HCT116 (cell line): Measurements from ENCODE around the gene NGRN.

Source experiments
- EGR1 ChIP-seq: IDR thresholded peaks from 2 replicates; pipeline ENCODE4 v1.6.1; 2012; ENCODE audit warnings: low read depth
- EZH2 ChIP-seq: fragments of 200-600 bp; sonication (generic); IDR thresholded peaks from 2 replicates; pipeline ENCODE4 v1.6.1; 2017; ENCODE audit warnings: antibody characterized with exemption, mixed run types
- EZH2phosphoT487 ChIP-seq: fragments of 200-600 bp; IDR thresholded peaks from 2 replicates; pipeline ENCODE4 v1.6.1; 2018; ENCODE audit warnings: antibody characterized with exemption, borderline replicate concordance
- FOSL1 ChIP-seq: IDR thresholded peaks from 2 replicates; pipeline ENCODE4 v1.6.1; 2012; ENCODE audit warnings: low read depth
- POLR2A ChIP-seq: IDR thresholded peaks from 2 replicates; pipeline ENCODE4 v1.7.0; 2011; ENCODE audit warnings: borderline replicate concordance; ENCODE audit not compliant: insufficient read depth, insufficient read length; ENCODE audit errors: extremely low read depth
- POLR2AphosphoS5 ChIP-seq: IDR thresholded peaks from 2 replicates; pipeline ENCODE4 v1.6.1; 2011; ENCODE audit warnings: mild to moderate bottlenecking, low read depth, low read length, moderate library complexity
- RAD21 ChIP-seq: IDR thresholded peaks from 2 replicates; pipeline ENCODE4 v1.6.1; 2012; ENCODE audit warnings: low read depth, mild to moderate bottlenecking
- SIN3A ChIP-seq: IDR thresholded peaks from 2 replicates; pipeline ENCODE4 v1.6.1; 2012; ENCODE audit warnings: low read depth
- SP1 ChIP-seq: IDR thresholded peaks from 2 replicates; pipeline ENCODE4 v1.6.1; 2012; ENCODE audit warnings: low read depth
- ZFX ChIP-seq: fragments of 450-650 bp; IDR thresholded peaks from 2 replicates; pipeline ENCODE4 v1.6.1; 2017
- ZNF274 ChIP-seq: fragments of 200-500 bp; sonication (Bioruptor generic); IDR thresholded peaks from 2 replicates; pipeline ENCODE4 v1.6.1; 2014; ENCODE audit warnings: mild to moderate bottlenecking, low read depth, low read length, inconsistent platforms
- TF ChIP-seq, protein P1 (sequence below), 3 experiments: fragments of 200-600 bp in 1 of 3; sonication (generic) in 1 of 3; IDR thresholded peaks in 2 of 3; conservative IDR thresholded peaks in 1 of 3; 2 replicates each; pipeline ENCODE4 v1.5.1; 2012 to 2017; ENCODE audit warnings: low read depth in 2 of 3, low read length in 2 of 3, antibody characterized with exemption in 1 of 3, borderline replicate concordance in 1 of 3, control low read depth in 1 of 3, mild to moderate bottlenecking in 1 of 3, mixed read lengths in 1 of 3, mixed run types in 1 of 3, moderate library complexity in 1 of 3; ENCODE audit not compliant: insufficient read depth in 1 of 3

DNA sequence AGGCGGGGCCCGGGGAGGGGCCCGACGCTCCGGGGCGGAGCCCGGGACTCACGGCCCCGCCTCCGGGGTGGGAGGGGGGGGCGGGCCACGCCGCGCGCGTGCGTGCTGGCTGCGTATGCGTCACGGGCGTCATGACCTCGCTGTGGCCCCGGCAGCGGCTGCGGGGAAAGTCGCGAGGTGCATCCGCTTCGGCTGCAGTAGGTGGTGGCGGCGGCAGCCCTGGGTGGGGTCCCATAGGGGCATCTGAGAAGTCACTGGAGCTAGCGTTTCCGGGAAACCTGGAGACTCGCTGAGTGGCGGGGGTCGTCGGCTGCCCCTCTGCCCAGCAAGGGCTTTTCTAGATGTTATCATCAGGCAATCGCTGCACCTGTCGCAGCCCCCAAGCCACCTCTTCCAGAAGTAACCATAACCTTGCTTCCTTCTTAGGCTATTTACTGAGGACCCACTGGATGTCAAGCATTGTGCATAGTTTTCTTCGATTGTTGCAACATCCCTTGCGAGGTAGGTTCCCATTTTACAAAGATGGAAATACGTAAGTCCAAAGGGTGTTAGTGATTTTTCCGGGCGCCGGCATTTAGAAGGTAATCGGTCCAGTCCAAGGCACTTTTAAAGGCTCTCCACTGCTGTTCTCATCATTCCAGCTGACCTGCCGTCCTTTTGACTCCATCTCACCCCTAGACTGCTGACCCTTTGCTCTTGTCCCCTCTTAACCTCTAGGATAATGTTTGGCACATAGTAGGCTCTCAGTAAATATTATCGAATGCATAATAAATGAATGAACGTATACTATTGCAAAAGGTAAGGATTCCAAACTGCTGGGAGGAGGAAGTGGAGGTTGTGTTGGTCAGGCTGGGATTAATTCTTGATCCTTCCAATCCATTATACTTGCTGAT lies 31.1 kb upstream of the NGRN start, which contains the start of gene GDPGP1:
- TF ChIP-seq EZH2phosphoT487 (no peak), RAD21 (no peak), ZFX (no peak), SIN3A (no peak), POLR2A (peak; percentile 67), SP1 (no peak), EGR1 (no peak), EZH2 (no peak), POLR2AphosphoS5 (peak; percentile 73), ZNF274 (no peak), FOSL1 (no peak)
- TF ChIP-seq, protein P1, sequence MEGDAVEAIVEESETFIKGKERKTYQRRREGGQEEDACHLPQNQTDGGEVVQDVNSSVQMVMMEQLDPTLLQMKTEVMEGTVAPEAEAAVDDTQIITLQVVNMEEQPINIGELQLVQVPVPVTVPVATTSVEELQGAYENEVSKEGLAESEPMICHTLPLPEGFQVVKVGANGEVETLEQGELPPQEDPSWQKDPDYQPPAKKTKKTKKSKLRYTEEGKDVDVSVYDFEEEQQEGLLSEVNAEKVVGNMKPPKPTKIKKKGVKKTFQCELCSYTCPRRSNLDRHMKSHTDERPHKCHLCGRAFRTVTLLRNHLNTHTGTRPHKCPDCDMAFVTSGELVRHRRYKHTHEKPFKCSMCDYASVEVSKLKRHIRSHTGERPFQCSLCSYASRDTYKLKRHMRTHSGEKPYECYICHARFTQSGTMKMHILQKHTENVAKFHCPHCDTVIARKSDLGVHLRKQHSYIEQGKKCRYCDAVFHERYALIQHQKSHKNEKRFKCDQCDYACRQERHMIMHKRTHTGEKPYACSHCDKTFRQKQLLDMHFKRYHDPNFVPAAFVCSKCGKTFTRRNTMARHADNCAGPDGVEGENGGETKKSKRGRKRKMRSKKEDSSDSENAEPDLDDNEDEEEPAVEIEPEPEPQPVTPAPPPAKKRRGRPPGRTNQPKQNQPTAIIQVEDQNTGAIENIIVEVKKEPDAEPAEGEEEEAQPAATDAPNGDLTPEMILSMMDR (IDR thresholded peaks at IDR 0.05 in 2 of 3, conservative IDR thresholded peaks at IDR 0.05 in 1 of 3; ENCODE audit: borderline replicate concordance in 1 of 3, insufficient read depth in 1 of 3, low read depth in 2 of 3, low read length in 2 of 3): no peak
